D721Med (cell line): ENCODE measurements around the gene GCG.

ENCODE experiments used
- DNase-seq: peaks from one replicate; pipeline ENCODE4 v3.0.0; 2011; ENCODE audit warnings: low spot score; ENCODE audit not compliant: insufficient read length
- FAIRE-seq: peaks from 2 replicates; lab custom pipeline; 2011; peaks lifted over from hg19 to GRCh38; lab: Jason Lieb, UNC
- TF ChIP-seq, protein P1 (sequence below): IDR thresholded peaks from 2 replicates; pipeline ENCODE4 v1.5.1; 2012; ENCODE audit warnings: mild to moderate bottlenecking, control low read depth; ENCODE audit not compliant: insufficient read depth; ENCODE audit errors: missing control alignments

The GCG gene

DNA sequence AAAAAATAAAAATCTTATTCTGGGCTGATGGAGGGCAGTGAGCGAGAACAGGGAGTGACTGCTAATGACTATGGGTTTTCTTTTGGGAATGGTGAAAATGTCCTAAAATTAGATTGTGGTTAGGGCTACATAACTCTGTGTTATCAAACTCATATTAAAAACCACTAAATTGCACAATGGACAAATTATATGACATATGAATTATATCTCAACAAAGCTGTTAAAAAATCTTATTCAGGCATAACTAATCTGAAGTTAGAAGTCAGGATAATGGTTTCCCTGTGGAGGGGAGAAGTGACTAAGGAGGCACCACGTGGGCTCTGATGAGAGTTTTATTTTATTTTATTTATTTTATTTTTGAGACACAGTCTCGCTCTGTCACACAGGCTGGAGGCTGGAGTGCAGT is 45.9 kb downstream of the GCG start:
- TF ChIP-seq, protein P1, sequence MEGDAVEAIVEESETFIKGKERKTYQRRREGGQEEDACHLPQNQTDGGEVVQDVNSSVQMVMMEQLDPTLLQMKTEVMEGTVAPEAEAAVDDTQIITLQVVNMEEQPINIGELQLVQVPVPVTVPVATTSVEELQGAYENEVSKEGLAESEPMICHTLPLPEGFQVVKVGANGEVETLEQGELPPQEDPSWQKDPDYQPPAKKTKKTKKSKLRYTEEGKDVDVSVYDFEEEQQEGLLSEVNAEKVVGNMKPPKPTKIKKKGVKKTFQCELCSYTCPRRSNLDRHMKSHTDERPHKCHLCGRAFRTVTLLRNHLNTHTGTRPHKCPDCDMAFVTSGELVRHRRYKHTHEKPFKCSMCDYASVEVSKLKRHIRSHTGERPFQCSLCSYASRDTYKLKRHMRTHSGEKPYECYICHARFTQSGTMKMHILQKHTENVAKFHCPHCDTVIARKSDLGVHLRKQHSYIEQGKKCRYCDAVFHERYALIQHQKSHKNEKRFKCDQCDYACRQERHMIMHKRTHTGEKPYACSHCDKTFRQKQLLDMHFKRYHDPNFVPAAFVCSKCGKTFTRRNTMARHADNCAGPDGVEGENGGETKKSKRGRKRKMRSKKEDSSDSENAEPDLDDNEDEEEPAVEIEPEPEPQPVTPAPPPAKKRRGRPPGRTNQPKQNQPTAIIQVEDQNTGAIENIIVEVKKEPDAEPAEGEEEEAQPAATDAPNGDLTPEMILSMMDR = no peak
- DNase-seq = no peak
- no peak for FAIRE-seq

DNA sequence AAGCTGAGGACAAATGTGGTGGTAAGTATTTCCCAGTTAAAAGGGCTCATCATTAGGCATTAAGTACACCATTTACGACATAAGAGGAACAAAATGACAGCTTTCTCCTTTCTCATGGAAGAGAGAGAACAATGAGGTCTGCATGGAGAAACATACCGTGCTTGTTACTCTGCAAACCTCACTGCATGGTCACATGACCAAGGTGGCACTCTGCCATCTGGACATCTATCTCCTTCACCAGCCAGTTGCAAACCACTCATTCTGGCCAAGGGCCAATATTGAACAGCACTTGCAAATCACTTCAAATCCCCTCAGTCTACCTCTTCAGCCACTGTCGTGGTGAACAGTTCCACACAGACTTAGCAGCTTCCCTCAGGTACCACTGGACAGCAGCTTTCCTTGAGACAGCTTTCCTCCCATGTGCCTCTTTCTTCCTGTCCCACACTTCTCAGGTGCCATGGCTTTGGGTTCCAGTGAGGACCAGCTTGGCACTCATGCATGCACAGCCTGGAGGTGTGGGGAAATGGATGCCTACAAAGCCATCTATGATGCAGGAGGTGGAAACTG is 48.5 kb downstream of the GCG start:
- FAIRE-seq (no peak), DNase-seq (no peak)
- TF ChIP-seq, protein P1 = no peak

DNA sequence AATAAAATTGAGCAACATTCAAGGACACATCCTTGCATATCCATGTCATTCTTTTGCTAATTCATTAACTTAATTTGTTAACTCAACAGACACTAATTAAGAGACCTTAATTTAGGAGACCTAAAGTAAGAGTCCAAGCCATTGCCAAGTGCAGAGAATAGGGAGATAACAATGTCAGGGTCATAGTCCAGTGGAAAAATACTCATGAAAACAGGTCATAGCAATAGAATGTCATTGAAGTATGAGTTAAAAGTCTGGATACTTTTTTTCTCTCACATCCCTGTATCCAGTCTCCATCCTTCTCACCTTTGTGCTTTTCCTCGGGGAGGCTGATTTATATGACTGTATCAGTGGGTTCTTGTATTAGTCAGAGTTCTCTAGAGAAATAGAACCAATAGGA is 51.5 kb downstream of the GCG start:
- DNase-seq = no peak
- TF ChIP-seq, protein P1 = no peak
- FAIRE-seq = no peak

DNA sequence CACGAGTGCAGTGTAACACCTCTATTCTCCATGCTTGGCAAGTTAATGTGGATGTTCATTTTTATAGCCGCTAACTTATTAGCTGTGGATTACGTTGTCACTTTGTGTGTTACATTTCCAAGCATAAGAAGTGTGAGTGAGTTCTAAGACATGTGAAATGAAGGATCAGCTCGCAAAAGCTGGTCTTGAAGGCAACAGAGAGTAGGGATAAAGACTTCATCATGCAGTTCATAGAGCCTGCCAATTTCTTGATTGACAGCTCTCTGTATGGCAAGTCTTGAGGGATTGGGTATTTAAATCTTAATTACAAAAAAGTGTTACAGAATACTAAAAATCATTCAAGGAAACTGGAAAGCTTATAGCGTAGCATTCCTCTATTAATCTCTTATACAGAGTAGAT is 52.2 kb downstream of the GCG start:
- FAIRE-seq (no peak), DNase-seq (no peak)
- TF ChIP-seq, protein P1 = no peak
